Neural progenitor cell (in vitro differentiated cells): ENCODE measurements around the gene CHI3L1. TPM values are rescaled to one million over a fixed set of nuclear protein-coding genes. Genes with fewer than 3 reads are reported as not detected.
A peak's percentile ranks its signal among the peaks of the same experiment; 100 is the strongest.

ENCODE experiments used
- DNase-seq: peaks from one replicate; pipeline ENCODE4 v3.0.0-alpha.2; 2016; ENCODE audit warnings: low spot score
- H2AFZ ChIP-seq: fragments of 200-600 bp; sonication (generic); replicated peaks from 2 replicates; pipeline ENCODE4 v1.6.1; 2016; ENCODE audit warnings: antibody characterized with exemption
- H3F3A ChIP-seq: fragments of 200-600 bp; sonication (generic); 2 replicates; pipeline ENCODE4 v1.6.1; 2016; ENCODE audit warnings: antibody characterized with exemption, low read depth
- H3K27ac ChIP-seq: fragments of 200-600 bp; sonication (generic); 2 replicates; pipeline ENCODE4 v1.5.1; 2016; ENCODE audit warnings: mild to moderate bottlenecking
- H3K27me3 ChIP-seq: fragments of 200-600 bp; sonication (generic); 2 replicates; pipeline ENCODE4 v1.6.1; 2016; ENCODE audit warnings: mild to moderate bottlenecking, moderate library complexity
- H3K36me3 ChIP-seq: fragments of 200-600 bp; sonication (generic); 2 replicates; pipeline ENCODE4 v1.5.1; 2016
- H3K4me1 ChIP-seq: fragments of 200-600 bp; sonication (generic); 2 replicates; pipeline ENCODE4 v1.6.1; 2016; ENCODE audit warnings: mixed run types
- H3K4me2 ChIP-seq: fragments of 200-600 bp; sonication (generic); 2 replicates; pipeline ENCODE4 v1.6.1; 2016
- H3K4me3 ChIP-seq: fragments of 200-600 bp; sonication (generic); 2 replicates; pipeline ENCODE4 v1.5.1; 2016
- H3K79me2 ChIP-seq: fragments of 200-600 bp; sonication (generic); 2 replicates; pipeline ENCODE4 v1.6.1; 2016; ENCODE audit warnings: low read depth
- H3K9ac ChIP-seq: fragments of 200-600 bp; sonication (generic); 2 replicates; pipeline ENCODE4 v1.6.1; 2016
- H3K9me3 ChIP-seq: fragments of 200-600 bp; sonication (generic); 2 replicates; pipeline ENCODE4 v1.5.1; 2016; ENCODE audit warnings: low read depth
- H4K20me1 ChIP-seq: fragments of 200-600 bp; sonication (generic); 2 replicates; pipeline ENCODE4 v1.6.1; 2016; ENCODE audit warnings: low read depth
- H3K27ac Mint-ChIP-seq: 3 replicates; pipeline ENCODE4 v1.8.0; 2021; ENCODE audit warnings: mixed read lengths
- H3K27me3 Mint-ChIP-seq: 2 replicates; pipeline ENCODE4 v1.8.0; 2022; ENCODE audit warnings: low read depth, mild to moderate bottlenecking, inconsistent platforms, moderate library complexity, mixed read lengths; ENCODE audit not compliant: insufficient read depth
- H3K36me3 Mint-ChIP-seq: 3 replicates; pipeline ENCODE4 v1.8.0; 2021; ENCODE audit warnings: mixed read lengths
- H3K4me1 Mint-ChIP-seq: 3 replicates; pipeline ENCODE4 v1.8.0; 2021; ENCODE audit warnings: mixed read lengths
- H3K4me3 Mint-ChIP-seq: 3 replicates; pipeline ENCODE4 v1.8.0; 2021; ENCODE audit warnings: mild to moderate bottlenecking, moderate library complexity, mixed read lengths
- H3K9me3 Mint-ChIP-seq: 3 replicates; pipeline ENCODE4 v1.8.0; 2020; ENCODE audit warnings: mixed read lengths
- CTCF ChIP-seq: fragments of 200-600 bp; sonication (generic); IDR thresholded peaks from 2 replicates; pipeline ENCODE4 v1.5.1; 2017; ENCODE audit warnings: antibody characterized with exemption, mild to moderate bottlenecking
- EZH2 ChIP-seq: fragments of 200-600 bp; sonication (generic); IDR thresholded peaks from 2 replicates; pipeline ENCODE4 v1.6.1; 2017; ENCODE audit warnings: antibody characterized with exemption, mild to moderate bottlenecking, moderate library complexity
- EZH2phosphoT487 ChIP-seq: fragments of 200-600 bp; sonication (generic); IDR thresholded peaks from 2 replicates; pipeline ENCODE4 v1.6.1; 2017; ENCODE audit warnings: antibody characterized with exemption
- total RNA-seq: library from RNA; depleted of rRNA; stranded (reverse); fragments of >200 nt; gene quantifications from 2 replicates; pipeline ENCODE4 v1.2.3, GENCODE V29; 2015; ENCODE audit warnings: low replicate concordance

Gene CHI3L1
- total RNA-seq, 1 donor from 2014 or later = 0.95 TPM

DNA sequence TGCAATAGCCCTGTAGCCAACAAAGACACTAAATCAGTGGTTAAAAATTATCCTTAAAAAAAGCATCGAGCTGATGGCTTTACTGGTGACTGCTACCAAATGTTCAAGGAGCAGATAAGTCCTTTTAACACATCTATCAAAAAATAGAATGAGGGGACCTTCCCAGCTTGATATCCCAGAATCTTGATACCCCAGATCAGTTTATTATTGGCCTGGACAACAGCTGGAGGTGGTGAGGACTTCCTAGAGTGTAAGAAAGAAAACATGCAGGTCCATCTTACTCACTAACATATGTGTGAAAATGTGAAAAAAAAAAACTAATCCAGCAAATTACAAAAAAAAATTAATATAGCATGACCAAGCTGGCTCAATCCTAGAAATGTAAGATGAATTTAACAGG, 21.7 kb upstream of the CHI3L1 start:
- Mint-ChIP-seq H3K9me3 (no peaks in the 10 kb centered on the region), H3K4me3 (no peak overlapping the region), H3K4me1 (peaks cover 5% of the 10 kb centered on the region), H3K36me3 (no peaks in the 10 kb centered on the region), H3K27ac (no peak overlapping the region), H3K27me3 (peaks cover 4% of the 10 kb centered on the region)
- no peak overlapping the region for H3K4me2 ChIP-seq
- no peak overlapping the region for H2AFZ ChIP-seq
- H3K36me3 ChIP-seq = no peaks in the 10 kb centered on the region
- no peak overlapping the region for H3K4me3 ChIP-seq
- H3K9ac ChIP-seq = no peak overlapping the region
- H3K4me1 ChIP-seq = peaks cover 11% of the 10 kb centered on the region
- no peak for DNase-seq
- no peaks in the 10 kb centered on the region for H3K9me3 ChIP-seq
- H4K20me1 ChIP-seq = no peaks in the 10 kb centered on the region
- no peak overlapping the region for H3K27ac ChIP-seq
- no peaks in the 10 kb centered on the region for H3K27me3 ChIP-seq
- no peaks in the 10 kb centered on the region for H3K79me2 ChIP-seq
- TF ChIP-seq CTCF (no peak), EZH2 (no peak), EZH2phosphoT487 (no peak)
- H3F3A ChIP-seq = no peaks in the 10 kb centered on the region

DNA sequence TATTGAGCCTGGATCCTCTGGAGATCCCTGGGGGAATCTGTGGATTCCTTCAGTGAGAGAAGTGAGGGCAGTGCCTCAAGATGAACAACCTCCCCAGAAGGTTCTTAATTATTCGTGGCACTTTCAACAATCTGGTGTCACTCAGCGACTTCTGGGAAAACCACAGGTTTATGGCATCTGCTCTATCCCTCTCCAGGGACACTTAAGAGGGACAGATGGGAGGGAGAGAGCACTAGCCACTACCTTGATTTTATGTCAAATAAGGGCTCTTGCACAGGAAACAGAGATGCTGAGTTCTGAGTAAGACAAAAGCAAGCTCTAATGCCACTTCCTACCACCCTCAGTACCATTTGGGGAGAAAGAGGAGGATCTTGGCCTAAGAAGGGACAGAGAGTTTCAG, 21.2 kb upstream of the CHI3L1 start:
- Mint-ChIP-seq H3K36me3 (no peaks in the 10 kb centered on the region), H3K4me1 (peaks cover 5% of the 10 kb centered on the region), H3K9me3 (no peaks in the 10 kb centered on the region), H3K4me3 (no peak overlapping the region), H3K27me3 (peaks cover 2% of the 10 kb centered on the region), H3K27ac (no peak overlapping the region)
- no peak overlapping the region for H3K4me2 ChIP-seq
- H3K9me3 ChIP-seq = no peaks in the 10 kb centered on the region
- H3K9ac ChIP-seq = no peak overlapping the region
- no peak overlapping the region for H3K4me3 ChIP-seq
- H3K27ac ChIP-seq = no peak overlapping the region
- H3K36me3 ChIP-seq = no peaks in the 10 kb centered on the region
- no peaks in the 10 kb centered on the region for H3K79me2 ChIP-seq
- TF ChIP-seq CTCF (no peak), EZH2phosphoT487 (no peak), EZH2 (no peak)
- H3K27me3 ChIP-seq = no peaks in the 10 kb centered on the region
- H3K4me1 ChIP-seq = peaks cover 11% of the 10 kb centered on the region
- no peaks in the 10 kb centered on the region for H3F3A ChIP-seq
- no peaks in the 10 kb centered on the region for H4K20me1 ChIP-seq
- no peak for DNase-seq
- peak overlapping the region; percentile 61 for H2AFZ ChIP-seq

- H3K9ac ChIP-seq = no peak overlapping the region
- Mint-ChIP-seq H3K4me1 (peaks cover 5% of the 10 kb centered on the region), H3K4me3 (no peak overlapping the region), H3K27ac (no peak overlapping the region), H3K27me3 (peaks cover 4% of the 10 kb centered on the region), H3K9me3 (no peaks in the 10 kb centered on the region), H3K36me3 (no peaks in the 10 kb centered on the region)
- H3K36me3 ChIP-seq = no peaks in the 10 kb centered on the region
- peaks cover 11% of the 10 kb centered on the region for H3K4me1 ChIP-seq
- H3K79me2 ChIP-seq = no peaks in the 10 kb centered on the region
- H3K9me3 ChIP-seq = no peaks in the 10 kb centered on the region
- DNase-seq = no peak
- no peaks in the 10 kb centered on the region for H3K27me3 ChIP-seq
- no peak overlapping the region for H3K4me2 ChIP-seq
- no peak overlapping the region for H3K4me3 ChIP-seq
- H3K27ac ChIP-seq = no peak overlapping the region
- no peak overlapping the region for H2AFZ ChIP-seq
- TF ChIP-seq CTCF = no peak
- no peak for TF ChIP-seq EZH2phosphoT487
- no peak for TF ChIP-seq EZH2
- no peaks in the 10 kb centered on the region for H4K20me1 ChIP-seq
- no peaks in the 10 kb centered on the region for H3F3A ChIP-seq
Measured at GRCh38 chr1:203206129-203206687, 19.7 kb upstream of the CHI3L1 start.
